Left ventricle myocardium inferior (tissue), 1 donor: ENCODE measurements around the gene TRAF6. TPM values are rescaled to one million over a fixed set of nuclear protein-coding genes. Genes with fewer than 3 reads are reported as not detected.
A peak's percentile ranks its signal among the peaks of the same experiment; 100 is the strongest.

Source experiments
- DNase-seq: peaks from one replicate; pipeline ENCODE4 v3.0.0-alpha.2; 2020
- H3K27ac ChIP-seq: fragments of 200-600 bp; replicated peaks from 2 replicates; pipeline ENCODE4 v1.8.0; 2021
- H3K27me3 ChIP-seq: fragments of 200-600 bp; 2 replicates; pipeline ENCODE4 v1.8.0; 2021; ENCODE audit warnings: low read depth
- H3K36me3 ChIP-seq: fragments of 200-600 bp; 2 replicates; pipeline ENCODE4 v1.8.0; 2021
- H3K4me1 ChIP-seq: fragments of 200-600 bp; 2 replicates; pipeline ENCODE4 v1.8.0; 2021
- H3K4me3 ChIP-seq: fragments of 200-600 bp; 2 replicates; pipeline ENCODE4 v1.8.0; 2021; ENCODE audit warnings: mild to moderate bottlenecking, moderate library complexity
- H3K9me3 ChIP-seq: fragments of 200-600 bp; replicated peaks from 2 replicates; pipeline ENCODE4 v1.8.0; 2021
- intact Hi-C: fragments of 100-400 bp; cut with micrococcal nuclease; formaldehyde crosslinking; loops from one replicate; pipeline ENCODE4 v1.11.0; 2022
- total RNA-seq: library from RNA; stranded (reverse); fragmentation: NEBNext Ultra II Directional; extraction: Animal tissue kit (Norgen Biotek cat#: 25700); gene quantifications from one replicate; pipeline ENCODE4 v1.2.1, GENCODE V29; 2021
- TF ChIP-seq, protein P1 (sequence below): fragments of 200-600 bp; IDR thresholded peaks from 2 replicates; pipeline ENCODE4 v1.8.0; 2021; ENCODE audit warnings: antibody characterized with exemption, mild to moderate bottlenecking, borderline replicate concordance
- donor health status: DM: no; HTN: yes; CAD: no; lungs with severe emphysema.

TRAF6 gene
- total RNA-seq, 1 donor from 2014 or later = 12.9 TPM

DNA sequence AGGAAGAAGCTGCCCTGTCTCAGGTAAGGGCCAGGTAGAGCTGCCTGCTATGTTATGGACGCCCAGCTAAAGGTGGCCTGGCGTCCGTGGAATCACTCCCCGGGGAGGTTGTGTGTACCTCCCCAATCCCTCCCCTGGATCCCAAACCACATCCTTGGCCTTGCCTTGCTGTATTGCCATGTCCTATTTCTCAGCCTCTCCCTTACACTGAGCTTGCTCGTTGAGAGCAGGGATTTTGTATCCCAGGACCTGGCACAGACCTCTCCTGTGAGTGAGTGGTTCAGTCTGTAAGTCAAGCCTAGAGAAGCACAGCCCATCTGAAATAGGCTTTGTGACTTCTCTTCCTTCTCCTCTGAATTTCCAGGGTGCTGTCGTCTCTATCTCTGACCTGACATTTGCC is 53.9 kb downstream of the TRAF6 start:
- no peak overlapping the region for H3K4me3 ChIP-seq
- DNase-seq = no peak
- TF ChIP-seq, protein P1, sequence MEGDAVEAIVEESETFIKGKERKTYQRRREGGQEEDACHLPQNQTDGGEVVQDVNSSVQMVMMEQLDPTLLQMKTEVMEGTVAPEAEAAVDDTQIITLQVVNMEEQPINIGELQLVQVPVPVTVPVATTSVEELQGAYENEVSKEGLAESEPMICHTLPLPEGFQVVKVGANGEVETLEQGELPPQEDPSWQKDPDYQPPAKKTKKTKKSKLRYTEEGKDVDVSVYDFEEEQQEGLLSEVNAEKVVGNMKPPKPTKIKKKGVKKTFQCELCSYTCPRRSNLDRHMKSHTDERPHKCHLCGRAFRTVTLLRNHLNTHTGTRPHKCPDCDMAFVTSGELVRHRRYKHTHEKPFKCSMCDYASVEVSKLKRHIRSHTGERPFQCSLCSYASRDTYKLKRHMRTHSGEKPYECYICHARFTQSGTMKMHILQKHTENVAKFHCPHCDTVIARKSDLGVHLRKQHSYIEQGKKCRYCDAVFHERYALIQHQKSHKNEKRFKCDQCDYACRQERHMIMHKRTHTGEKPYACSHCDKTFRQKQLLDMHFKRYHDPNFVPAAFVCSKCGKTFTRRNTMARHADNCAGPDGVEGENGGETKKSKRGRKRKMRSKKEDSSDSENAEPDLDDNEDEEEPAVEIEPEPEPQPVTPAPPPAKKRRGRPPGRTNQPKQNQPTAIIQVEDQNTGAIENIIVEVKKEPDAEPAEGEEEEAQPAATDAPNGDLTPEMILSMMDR = no peak
- H3K9me3 ChIP-seq = no peaks in the 10 kb centered on the region
- peak overlapping the region; percentile 82 for H3K27ac ChIP-seq
- no peaks in the 10 kb centered on the region for H3K36me3 ChIP-seq
- H3K4me1 ChIP-seq = peaks cover 52% of the 10 kb centered on the region
- intact Hi-C loops = no loop called here
- peaks cover 7% of the 10 kb centered on the region for H3K27me3 ChIP-seq

DNA sequence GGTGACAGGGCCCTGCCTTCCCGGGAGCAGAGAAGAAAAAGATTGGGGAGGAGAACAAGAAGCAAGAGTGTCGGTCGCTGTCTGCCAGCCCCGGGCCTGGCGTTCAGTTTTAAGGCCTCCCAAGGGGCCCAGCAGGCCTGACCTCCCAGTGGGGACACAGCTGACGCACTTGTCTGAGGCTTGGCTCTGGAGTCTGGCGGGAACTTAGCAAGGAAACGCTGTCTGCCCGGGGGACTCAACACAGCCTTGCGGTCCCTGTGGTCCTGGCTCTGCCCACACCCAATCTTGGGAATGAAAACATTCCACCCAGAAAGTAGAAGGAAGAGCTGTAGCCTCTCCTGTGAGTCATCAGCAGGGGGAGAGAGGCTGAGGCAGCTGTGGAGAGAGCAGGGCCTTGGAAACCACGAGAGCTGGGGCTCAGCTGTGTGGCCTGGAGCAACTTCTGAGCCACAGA is 54.4 kb downstream of the TRAF6 start:
- peak; percentile 81 for DNase-seq
- peak overlapping the region; percentile 82 for H3K27ac ChIP-seq
- peaks cover 4% of the 10 kb centered on the region for H3K27me3 ChIP-seq
- intact Hi-C loops = no loop called here
- no peak overlapping the region for H3K4me3 ChIP-seq
- TF ChIP-seq, protein P1 = no peak
- peaks cover 52% of the 10 kb centered on the region for H3K4me1 ChIP-seq
- no peaks in the 10 kb centered on the region for H3K36me3 ChIP-seq
- H3K9me3 ChIP-seq = no peaks in the 10 kb centered on the region

DNA sequence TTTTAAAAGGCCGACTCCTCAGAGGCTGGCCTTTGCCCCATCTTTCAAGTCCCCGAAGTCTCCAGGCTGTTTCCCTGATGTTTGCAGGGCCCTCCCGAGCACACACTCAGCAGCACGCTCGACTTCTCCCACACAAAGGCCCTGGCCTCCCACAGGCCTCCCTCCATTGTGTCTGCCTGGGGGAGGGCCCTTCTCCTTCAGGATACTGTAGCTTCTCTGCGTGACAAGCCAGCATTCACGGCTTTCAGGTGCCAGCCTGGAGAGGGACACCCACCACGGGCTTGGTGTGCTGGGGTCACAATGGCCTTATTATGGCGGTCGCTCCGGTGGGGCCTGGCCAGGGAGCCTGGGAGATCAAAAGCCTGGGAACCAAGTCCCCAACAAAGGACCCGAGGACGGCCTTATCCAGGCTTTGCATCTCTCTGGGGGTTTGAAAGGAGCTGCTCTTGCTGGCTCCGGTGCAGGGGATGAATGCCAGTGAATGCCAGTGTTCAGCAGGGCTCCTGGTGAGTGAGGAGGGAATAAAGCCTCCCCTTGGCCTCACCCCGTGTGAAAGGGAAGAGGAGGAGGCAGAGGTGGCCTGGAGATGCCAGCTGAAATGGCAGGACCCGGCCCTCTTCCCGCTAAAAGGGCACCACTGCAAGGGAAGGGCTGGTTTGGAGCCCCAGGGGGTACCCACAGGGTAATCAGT is 55.0 kb downstream of the TRAF6 start:
- DNase-seq = no peak
- H3K36me3 ChIP-seq = no peaks in the 10 kb centered on the region
- no peak overlapping the region for H3K4me3 ChIP-seq
- H3K27me3 ChIP-seq = no peaks in the 10 kb centered on the region
- H3K9me3 ChIP-seq = no peaks in the 10 kb centered on the region
- H3K4me1 ChIP-seq = peaks cover 57% of the 10 kb centered on the region
- TF ChIP-seq, protein P1 = no peak
- H3K27ac ChIP-seq = peak overlapping the region; percentile 82
- intact Hi-C loops = no loop called here

DNA sequence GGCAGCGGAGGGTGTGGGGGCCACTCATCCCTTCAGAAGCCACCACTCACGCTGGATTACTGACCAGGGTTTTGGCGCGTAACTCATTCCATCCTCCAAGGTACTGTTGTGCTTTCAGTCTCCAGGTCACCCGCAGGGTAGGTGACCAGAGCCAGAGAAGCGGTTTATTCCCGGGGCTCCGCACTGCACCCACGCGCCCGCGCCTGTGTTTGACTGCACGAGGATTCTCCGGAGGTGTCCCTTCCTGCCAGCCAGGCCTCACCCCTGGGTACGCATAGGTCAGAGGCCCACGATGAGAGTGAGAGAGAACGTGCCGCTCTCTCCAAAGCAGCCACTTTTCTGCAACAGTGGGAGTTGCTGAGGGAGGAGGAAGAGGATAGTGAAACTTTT is 55.5 kb downstream of the TRAF6 start:
- Histone ChIP-seq H3K9me3 (no peaks in the 10 kb centered on the region), H3K27me3 (no peaks in the 10 kb centered on the region), H3K36me3 (no peaks in the 10 kb centered on the region), H3K27ac (peak overlapping the region; percentile 82), H3K4me3 (no peak overlapping the region), H3K4me1 (peaks cover 57% of the 10 kb centered on the region)
- TF ChIP-seq, protein P1 = no peak
- intact Hi-C loops = no loop called here
- no peak for DNase-seq

DNA sequence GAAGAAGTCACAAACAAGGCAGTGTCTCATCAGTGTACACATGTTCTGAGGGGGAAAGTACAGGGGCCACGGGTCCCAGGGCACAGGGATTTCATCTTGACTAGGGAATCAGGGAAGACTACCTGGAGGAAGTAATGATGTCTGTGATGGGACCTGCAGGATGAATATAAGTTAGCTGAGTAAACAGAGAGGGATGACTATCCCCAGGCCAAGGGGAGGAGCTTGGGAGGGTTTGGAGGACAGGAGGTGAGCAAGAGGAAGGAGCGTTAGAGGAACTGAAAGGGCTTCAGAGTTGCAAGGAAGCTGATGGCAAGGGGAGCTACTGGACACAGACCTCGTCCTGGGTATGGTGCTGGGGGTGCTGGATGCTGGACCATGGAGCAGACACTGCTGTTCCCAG is 56.4 kb downstream of the TRAF6 start:
- no peaks in the 10 kb centered on the region for H3K27me3 ChIP-seq

More for the DNA sequence above, 56.4 kb downstream of the TRAF6 start:
- DNase-seq = no peak
- intact Hi-C loops = no loop called here
- Histone ChIP-seq H3K4me1 (peaks cover 57% of the 10 kb centered on the region), H3K27ac (peak overlapping the region; percentile 36), H3K36me3 (no peaks in the 10 kb centered on the region), H3K4me3 (no peak overlapping the region), H3K9me3 (no peaks in the 10 kb centered on the region)
- TF ChIP-seq, protein P1 = no peak
